Measurements from ENCODE around the gene PKD1.

GRCh38 chr16:2043667-2044451, 91.8 kb downstream of the PKD1 start:
- TF ChIP-seq CTCF (IDR thresholded peaks at IDR 0.05 in 2 of 3, conservative IDR thresholded peaks at IDR 0.05 in 1 of 3; ENCODE audit: borderline replicate concordance in 1 of 3, insufficient read depth in 1 of 3, low read depth in 2 of 3, low read length in 2 of 3): no peak
- TF ChIP-seq, protein P1, sequence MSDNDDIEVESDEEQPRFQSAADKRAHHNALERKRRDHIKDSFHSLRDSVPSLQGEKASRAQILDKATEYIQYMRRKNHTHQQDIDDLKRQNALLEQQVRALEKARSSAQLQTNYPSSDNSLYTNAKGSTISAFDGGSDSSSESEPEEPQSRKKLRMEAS (IDR thresholded peaks at IDR 0.05): no peak

All from HCT116 (cell line).